Epidermal melanocyte (primary cell): ENCODE data around the gene LTBP2.
A peak's percentile ranks its signal among the peaks of the same experiment; 100 is the strongest.

Experiments used
- DNase-seq: peaks from one replicate; pipeline ENCODE4 v3.0.0; 2011; ENCODE audit warnings: low spot score; ENCODE audit not compliant: insufficient read length

Gene LTBP2

GRCh38 chr14:74613211-74613914 lies 1.3 kb upstream of the LTBP2 start:
- no peak for DNase-seq

DNA sequence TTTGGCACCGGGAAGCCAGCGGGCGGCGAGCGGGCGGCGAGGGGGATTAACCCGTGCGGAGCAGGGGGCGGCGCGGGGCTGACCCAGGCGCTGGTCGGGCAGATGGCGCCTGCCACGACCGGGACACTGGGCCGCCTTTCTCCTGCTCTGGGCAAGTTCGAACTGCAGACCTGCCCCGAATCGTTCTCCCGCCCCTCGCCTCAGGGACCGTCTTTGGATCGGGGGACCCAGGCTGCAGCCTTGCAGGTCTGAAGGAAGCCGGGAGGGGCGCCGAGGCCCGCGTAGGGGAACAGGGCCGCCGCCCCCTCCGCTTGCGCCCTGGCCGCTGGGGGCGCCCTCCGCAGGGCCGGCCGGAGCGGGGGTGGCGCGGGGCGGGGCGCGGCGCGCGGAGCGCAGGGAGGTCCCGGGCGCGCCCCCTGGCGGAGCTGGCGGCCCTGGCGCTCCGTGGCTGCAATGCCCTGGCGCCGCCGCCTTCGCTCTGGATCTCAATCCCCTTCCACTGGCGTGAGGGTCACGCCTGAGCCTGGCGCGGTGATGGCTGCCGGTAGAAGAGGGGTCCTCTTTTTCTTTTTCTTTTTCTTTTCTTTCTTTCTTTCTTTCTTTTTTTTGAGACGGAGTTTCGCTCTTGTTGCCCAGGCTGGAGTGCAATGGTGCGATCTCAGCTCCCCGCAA lies 449 bp upstream of the LTBP2 start:
- DNase-seq, result no peak

DNA sequence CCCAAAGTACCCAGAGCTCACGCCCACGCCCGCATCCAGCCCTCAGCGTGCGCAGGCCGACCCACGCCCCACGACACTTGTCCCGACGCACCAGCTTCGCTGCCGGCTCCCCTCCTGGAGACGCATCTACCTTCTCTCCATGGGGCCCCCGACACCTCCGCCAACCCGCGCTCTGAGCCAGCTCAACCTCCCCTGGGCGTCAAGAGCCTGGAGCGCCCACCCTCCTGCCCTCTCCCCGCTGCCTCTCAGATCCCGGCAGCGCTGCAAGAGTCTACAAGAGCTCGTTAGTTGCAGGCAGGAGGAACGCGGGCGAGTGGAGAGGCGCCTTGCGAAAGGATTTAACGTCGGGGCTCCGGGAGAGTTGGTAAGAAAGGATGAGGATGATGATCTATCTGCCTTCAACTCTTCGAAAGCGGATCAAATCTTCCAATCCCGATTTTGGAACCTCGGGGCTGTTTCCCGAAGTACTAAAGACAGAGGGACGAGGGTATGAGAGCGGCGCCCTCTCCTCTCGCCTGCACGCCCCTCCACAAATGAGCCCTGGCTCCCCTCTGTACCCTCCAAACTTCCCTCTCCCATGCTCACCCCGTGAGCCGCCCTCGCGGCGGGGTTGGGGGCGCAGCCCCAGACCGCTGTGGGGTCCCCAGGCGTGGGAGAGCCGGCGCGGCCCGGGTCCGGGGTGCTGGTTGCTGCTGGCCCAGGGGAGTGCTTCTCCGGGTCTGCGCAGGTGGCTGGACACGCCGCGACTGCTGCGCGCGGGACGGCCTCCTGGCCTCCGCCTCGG lies 979 bp downstream of the LTBP2 start:
- DNase-seq, result no peak

DNA sequence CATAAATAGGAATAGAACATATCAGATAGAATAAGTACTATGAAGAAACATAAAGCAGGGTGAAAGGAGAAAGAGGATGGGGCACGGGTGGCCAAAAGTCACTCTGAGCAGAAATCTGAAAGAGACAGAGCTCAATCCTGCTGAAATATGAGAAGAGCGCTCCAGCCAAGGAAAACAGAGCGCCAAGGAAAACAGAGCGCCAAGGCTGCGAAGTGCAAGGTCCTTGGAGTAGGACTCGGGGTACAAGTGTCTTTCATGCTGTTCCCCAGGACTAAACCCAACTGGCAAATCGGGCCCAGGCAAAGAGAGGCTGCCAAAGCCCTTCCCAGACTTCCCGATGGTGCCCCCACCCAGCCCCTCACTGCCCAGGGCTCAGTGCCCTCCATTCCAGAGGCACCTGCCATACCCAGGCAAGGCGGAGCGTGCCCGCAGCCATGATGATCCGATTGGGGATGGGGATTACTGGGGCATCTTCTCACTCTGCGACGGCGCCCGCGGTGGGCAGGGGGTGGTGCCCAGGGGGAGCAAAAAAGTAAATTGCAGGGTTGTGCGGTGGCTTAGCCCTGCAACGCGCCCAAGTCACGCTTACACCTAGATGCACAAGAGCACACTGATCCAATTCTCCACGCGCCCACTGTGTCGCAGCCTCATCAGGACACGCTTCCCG lies 1.7 kb downstream of the LTBP2 start:
- DNase-seq, result no peak

DNA sequence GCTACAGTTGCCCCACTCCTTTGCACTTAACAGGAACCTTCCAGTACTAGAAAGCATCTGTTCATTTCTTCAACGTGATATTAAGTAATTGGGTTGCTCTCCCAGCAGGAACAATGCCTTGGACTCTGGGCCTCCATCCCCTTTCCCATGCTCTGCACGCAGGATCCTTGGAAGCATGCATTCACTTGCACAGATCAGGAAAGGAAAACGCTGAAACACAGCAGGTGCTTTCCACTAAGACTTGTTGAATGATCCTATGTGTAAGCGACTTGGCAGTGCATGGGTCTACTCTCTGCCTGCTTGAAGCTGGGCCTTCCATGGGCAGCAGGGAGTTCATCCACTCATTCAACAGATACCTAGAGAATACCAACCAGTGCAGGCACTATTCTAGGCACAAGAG lies 2.3 kb downstream of the LTBP2 start:
- DNase-seq, result no peak

GRCh38 chr14:74608959-74609611 lies 3.0 kb downstream of the LTBP2 start:
- peak; percentile 49 for DNase-seq

- DNase-seq, result no peak
Measured at GRCh38 chr14:74606727-74607126, 5.3 kb downstream of the LTBP2 start.

- DNase-seq, result no peak
Measured at GRCh38 chr14:74605531-74606223, 6.4 kb downstream of the LTBP2 start.

DNA sequence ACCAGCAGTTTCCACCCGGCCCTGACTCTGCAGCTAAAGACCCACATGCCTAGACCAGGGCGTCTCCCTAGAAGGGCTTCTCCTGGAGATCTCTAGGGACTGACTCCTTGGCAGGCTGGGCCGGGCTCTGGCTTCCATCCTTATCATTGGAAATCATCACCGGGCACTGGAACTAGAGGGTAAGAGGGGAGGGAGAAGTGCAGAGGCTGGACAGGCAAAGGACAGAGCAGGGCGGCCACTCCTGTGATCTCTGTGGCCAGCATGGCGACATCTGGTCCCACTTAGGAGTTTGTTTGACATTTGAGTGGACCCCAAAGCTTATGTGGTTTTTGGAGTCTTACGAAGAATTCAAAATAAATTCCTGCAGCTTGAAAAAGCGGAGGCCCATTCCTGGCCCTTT lies 7.1 kb downstream of the LTBP2 start:
- no peak for DNase-seq

DNA sequence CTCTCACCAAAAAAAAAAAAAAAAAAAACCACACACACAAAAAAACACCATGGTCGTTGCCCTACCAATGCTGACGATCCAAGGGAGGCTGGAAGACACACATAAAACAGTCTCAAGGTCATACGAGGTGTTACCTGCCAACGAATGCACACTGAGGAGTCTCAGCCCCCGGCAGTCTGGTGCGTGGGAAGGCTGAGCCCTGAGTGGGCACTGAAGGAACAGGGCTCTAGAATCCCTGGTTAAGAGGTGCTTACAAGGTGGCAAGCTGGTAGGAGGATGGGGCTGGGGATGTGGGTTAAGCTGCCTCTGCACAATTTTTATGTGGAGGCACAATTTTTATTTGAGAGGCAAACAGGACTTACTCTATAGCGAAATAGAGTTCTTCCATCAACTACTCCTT lies 7.9 kb downstream of the LTBP2 start:
- DNase-seq, result no peak

- DNase-seq, result no peak
Measured at GRCh38 chr14:74601982-74602381, 10.1 kb downstream of the LTBP2 start.

DNA sequence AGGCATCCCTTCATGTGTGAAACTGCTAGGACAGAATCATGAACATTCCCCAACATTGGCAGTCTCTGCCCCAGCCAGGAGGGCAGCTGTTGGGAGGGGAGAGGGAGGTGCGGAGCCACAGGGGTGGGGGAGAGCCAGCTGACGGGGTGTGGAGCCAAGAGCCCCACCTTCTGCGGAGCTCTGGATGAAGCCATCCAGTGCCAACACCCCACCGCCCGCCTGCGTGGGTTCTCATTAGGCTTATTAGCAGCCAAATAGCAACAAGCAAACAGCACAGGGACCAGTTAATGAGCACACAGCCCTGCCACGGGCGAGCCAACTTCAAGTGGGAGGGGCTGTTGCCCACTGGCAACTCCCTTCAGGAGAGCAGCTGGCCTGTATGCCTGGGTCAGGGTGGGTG lies 12.1 kb downstream of the LTBP2 start:
- DNase-seq, result no peak

GRCh38 chr14:74599321-74599761 lies 12.7 kb downstream of the LTBP2 start:
- DNase-seq, result no peak

DNA sequence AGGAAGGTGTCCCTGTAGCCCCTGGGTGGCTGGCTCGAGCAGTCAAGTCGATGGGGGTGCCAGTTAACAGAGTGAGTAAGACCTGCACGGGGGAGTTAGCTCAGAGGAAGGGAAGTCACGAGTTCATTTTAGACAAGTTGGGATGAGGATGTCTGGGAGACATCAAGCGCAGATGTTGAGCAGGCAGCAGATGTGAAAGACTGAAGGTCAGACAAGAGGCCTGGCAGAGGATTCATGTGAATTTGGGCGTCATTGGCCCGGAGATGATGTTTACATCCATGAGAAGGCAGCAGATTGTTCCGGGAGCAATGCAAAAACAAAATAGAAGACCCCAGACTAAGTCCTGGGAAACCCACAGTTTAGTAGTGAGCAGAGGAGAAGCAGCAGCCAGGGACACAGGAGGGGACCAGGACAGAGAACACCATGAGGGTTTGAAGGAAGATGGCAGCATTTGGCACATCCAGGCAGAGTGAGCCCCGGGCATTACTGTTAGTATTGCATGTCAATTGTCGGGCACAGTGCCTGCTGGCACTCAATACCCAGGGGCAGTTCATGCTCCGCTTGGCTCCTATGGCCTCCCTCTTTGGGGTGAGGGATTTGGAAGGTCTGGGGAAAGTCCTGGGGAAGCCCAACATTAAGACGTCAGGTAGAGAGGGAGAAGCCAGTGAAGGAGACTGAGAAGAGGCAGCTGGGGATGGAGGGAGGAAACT lies 15.1 kb downstream of the LTBP2 start:
- no peak for DNase-seq

DNA sequence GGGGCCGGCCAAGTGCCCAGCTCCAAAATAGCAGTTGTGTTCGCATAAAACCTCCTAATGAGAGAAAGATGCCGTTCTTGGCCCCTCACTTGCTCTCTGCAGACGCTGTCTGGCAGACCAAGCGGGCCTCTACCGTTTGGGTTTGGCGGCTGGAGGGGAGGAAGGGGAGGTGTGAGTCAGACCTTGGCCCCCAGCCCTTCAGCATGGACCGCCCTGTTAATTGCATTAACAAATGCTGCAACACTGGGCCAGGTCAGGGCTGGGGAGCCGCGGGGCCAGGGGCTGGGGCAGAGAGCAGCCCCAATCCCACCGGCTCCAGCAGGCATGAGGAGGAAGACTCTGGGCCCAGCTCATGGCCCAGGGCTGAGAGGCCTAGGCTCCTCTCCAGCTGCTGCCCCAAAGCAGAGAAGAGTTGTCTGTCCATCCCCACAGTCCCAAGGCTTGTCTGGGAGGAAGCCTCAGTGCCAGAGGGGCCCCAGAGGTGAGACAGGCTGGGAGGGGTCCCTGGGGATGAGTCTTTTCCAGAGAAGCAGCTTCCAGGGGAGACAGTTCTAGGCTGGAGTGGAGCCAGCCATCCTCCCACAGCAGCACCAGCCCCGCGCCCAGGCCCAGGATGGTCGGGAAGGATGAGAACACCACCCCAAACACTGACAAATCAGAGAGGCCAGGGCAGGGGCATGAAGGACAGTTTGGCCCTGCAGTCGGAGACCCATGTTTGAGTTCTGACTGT lies 16.9 kb downstream of the LTBP2 start:
- no peak for DNase-seq

GRCh38 chr14:74594606-74595005 lies 17.4 kb downstream of the LTBP2 start:
- no peak for DNase-seq

DNA sequence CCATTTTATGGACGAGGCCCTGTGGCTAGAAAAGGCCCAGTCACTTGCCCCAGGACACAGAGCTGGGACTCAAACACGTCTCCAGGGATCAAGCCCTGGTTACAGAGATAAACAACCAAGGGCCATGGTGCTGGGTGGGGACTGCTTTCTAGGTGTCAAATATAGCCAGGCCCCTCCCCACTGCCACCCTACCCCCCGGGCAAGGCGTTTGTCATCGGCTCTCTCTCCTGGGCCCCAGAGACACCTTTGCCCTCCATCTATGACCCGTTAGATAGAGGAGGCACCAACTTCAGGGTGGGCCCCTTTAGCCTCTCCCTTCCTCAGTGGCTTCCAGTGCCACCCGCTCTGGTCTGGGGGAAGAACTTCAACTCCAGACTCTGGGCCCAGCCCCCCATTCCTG lies 18.0 kb downstream of the LTBP2 start:
- DNase-seq, result no peak

- DNase-seq, result no peak
Measured at GRCh38 chr14:74593241-74593953, 18.6 kb downstream of the LTBP2 start.
